G401 (cell line): ENCODE measurements around the gene DMBT1. TPM values are rescaled to one million over a fixed set of nuclear protein-coding genes. Genes with fewer than 3 reads are reported as not detected.
"Not testable (repeated sequence)": the region's sequence is repeated elsewhere in the genome, so short reads cannot be mapped to it uniquely, and the experiment has no call there.

Experiments
- DNase-seq: peaks from one replicate; pipeline ENCODE4 v3.0.0-alpha.2; 2015; ENCODE audit warnings: low spot score
- in situ Hi-C: cut with HindIII; loops from 2 replicates; pipeline ENCODE4 v1.10.0; 2016; ENCODE audit warnings: low sequenced_read_pairs, mixed read lengths
- total RNA-seq: library from RNA; depleted of rRNA; stranded (reverse); fragments of >200 nt; shearing (Covaris generic); gene quantifications from 2 replicates; pipeline ENCODE4 v1.2.3, GENCODE V29; 2014

The DMBT1 gene
- total RNA-seq, 1 experiment from 2014 or later = not detected

DNA sequence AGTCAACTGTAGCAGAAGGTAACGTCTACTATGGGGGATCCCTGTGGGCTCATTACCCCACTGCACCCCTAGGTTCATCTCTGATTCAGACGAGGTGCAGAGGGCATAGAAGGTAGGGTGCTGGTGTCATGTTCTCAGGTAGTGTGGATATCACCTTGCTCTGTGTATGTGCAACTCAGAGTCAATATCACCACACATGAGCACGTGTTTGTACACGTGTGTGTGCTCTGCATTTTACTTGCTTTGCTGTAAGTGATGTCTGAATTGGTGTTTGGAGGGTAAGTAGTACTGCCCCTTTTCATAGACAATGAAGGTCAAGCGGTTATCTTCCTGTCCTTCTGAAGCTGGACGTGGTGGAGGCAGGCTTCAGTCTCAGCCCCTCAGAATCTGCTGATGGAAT is 10.4 kb downstream of the DMBT1 start:
- in situ Hi-C loops = no loop called here
- no peak for DNase-seq

GRCh38 chr10:122571892-122572291 is 11.3 kb downstream of the DMBT1 start:
- no peak for DNase-seq
- in situ Hi-C loops = no loop called here

DNA sequence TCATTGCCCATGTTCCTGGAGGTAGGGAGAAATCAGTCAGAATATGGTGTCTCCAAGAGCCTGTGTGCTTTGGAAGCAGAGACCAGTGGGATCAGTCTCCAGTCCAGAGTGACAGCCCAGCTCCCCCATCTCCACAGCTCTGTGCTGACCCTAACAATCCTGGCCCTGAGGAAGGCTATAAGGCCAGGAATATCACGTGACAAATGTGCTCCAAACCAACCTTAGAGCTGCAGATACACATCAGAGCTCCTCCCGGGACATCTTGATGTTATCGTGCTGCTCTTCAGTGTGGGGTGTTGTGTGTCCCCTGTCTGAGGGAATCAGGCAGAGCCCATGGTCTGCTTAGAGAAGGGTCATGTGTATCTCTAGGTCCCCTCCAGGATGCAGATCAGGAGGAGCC is 15.2 kb downstream of the DMBT1 start:
- no peak for DNase-seq
- in situ Hi-C loops = no loop called here

GRCh38 chr10:122576291-122576690 is 15.7 kb downstream of the DMBT1 start:
- in situ Hi-C loops = no loop called here
- DNase-seq = no peak

- no peak for DNase-seq
- in situ Hi-C loops = no loop called here
These were observed 16.8 kb downstream of the DMBT1 start for GRCh38 chr10:122577311-122577885.

GRCh38 chr10:122586070-122586469 is 25.5 kb downstream of the DMBT1 start:
- DNase-seq, in situ Hi-C loops: not testable (repeated sequence)

GRCh38 chr10:122587098-122587760 is 26.7 kb downstream of the DMBT1 start:
- no peak for DNase-seq
- in situ Hi-C loops = no loop called here

DNA sequence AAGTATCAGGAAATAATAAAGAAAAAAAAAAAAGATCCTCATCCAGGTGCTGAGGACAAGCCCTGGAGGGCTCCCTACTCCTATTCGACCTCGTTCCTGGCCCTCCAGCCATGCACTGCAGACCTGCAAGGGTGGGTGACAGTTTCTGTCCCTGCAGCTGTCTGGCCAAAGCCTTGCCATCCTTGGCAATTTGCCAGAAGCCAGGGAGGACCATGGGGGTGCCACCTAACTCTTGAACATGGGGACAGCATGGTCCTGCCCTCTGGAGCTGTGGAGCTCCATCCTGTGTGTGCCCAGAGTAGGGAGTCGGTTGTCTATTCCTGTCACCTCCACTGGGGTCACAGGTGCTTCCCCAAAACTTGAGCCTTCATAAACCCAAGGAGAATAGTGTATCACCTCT is 27.8 kb downstream of the DMBT1 start:
- no peak for DNase-seq
- in situ Hi-C loops = no loop called here

- no peak for DNase-seq
- in situ Hi-C loops = no loop called here
These were observed 29.6 kb downstream of the DMBT1 start for GRCh38 chr10:122590153-122590552.

DNA sequence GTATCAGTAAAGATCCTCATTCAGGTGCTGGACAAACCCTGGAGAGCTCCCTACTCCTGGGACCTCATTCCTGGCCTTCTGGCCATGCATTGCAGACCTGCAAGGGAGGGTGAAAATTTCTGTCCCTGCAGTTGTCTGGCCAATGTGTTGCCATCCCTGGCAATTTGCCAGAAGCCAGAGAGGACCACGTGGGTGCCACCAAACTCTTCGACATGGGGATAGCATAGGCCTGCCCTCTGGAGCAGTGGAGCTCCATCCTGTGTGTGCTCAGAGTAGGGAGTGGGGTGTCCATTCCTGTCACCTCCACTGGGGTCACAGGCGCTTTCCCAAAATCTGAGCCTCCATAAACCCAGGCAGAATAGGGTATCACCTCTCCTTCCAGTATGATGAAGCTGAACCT is 31.2 kb downstream of the DMBT1 start:
- in situ Hi-C loops = no loop called here
- no peak for DNase-seq

GRCh38 chr10:122592161-122592560 is 31.6 kb downstream of the DMBT1 start:
- DNase-seq = no peak
- in situ Hi-C loops = no loop called here

DNA sequence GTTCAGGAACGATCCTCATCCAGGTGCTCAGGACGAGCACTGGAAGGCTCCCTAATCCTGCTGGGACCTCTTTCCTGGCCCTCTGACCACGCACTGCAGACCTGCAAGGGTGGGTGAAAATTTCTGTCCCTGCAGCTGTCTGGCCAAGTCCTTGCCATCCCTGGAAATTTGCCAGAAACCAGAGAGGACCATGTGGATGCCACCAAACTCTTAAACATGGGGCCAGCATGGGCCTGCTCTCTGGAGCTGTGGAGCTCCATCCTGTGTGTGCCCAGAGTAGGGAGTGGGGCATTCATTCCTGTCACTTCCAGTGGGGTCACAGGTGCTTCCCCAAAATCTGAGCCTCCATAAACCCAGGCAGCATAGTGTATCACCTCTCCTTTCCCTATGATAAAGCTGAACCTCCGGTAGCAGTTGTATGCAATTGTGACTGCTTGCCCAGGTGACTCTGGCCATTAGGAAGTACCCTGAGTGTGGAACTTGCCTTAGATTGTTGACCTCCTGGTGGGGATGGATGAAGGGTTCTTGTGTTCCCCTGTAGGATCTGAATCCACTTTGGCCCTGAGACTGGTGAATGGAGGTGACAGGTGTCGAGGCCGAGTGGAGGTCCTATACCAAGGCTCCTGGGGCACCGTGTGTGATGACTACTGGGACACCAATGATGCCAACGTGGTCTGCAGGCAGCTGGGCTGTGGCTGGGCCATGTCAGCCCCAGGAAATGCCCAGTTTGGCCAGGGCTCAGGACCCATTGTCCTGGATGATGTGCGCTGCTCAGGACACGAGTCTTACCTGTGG is 57.1 kb downstream of the DMBT1 start:
- in situ Hi-C loops = no loop called here
- DNase-seq = no peak

DNA sequence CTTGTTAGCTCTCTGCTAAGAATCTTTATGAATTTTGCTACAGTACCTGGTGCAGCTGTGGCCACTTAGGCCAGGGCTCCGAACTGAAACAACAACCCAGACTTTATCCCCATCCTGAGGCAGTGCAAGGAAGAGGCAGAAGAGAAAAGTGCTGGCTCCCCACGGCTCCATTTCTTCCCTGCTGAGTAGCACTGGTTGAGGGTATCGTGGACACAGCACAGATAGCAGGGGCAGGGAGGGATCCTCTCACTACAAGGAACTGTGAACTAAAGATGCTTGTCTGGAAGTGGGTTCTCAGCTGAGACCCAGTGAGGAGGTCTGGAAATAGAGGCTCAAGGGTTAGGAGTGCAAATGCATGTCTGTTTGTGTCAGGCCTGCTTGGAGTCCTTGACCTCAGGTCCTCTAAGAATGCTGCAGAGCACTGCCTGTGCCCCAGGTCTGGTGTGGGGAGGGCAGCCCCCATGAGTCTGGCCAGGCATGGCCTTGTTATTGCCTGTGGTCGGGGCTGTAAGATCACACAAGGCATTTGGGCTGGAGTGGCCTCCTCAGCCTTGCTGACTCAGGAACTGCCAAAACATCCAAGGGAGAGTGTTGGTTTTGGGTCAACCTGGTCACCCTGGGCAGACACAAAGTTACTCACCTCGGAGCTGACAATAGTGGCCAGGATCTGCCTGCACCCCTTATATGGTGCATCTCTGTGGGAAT is 58.1 kb downstream of the DMBT1 start:
- in situ Hi-C loops = no loop called here
- no peak for DNase-seq

DNA sequence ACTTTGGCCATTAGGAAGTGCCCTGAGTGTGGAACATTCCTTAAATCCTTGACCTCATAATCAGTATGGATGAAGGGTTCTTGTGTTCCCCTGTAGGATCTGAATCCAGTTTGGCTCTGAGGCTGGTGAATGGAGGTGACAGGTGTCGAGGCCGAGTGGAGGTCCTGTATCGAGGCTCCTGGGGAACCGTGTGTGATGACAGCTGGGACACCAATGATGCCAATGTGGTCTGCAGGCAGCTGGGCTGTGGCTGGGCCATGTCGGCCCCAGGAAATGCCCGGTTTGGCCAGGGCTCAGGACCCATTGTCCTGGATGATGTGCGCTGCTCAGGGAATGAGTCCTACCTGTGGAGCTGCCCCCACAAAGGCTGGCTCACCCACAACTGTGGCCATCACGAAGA is 60.4 kb downstream of the DMBT1 start:
- in situ Hi-C loops, DNase-seq: not testable (repeated sequence)

DNA sequence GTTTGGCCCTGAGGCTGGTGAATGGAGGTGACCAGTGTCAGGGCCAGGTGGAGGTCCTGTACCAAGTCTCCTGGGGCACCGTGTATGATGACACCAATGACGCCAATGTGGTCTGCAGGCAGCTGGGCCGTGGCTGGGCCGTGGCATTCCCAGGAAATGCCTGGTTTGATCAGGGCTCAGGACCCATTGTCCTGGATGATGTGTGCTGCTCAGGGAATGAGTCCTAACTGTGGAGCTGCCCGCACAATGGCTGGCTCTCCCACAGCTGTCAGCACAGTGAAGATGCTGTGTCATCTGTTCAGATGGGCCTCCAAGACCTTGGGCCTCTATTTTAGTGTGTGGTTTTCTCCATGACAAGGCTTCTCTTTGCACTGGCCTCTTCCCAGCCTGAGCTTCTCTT is 64.0 kb downstream of the DMBT1 start:
- no peak for DNase-seq
- in situ Hi-C loops = no loop called here

DNA sequence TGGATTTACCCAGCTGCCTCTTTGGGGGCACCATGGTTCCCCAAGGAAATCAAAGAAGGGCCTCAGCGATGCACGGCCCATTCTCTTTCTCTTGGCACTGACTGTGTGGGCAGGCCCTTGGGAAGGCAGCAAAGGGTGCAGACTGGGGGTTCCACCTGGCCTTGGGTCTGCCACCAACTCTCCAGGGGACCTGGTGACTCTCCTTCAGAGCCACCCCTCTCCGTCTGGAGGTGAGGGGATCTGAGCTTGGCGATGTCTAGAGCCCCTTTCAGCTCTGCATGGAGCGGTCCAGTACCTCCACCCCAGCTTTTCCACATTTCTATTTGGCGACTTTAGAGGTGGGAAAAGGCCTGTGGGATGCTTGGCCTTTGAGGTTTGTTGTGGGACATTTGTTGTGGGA is 70.0 kb downstream of the DMBT1 start:
- DNase-seq = no peak
- in situ Hi-C loops = no loop called here

GRCh38 chr10:122632031-122632430 is 71.5 kb downstream of the DMBT1 start:
- in situ Hi-C loops = no loop called here
- no peak for DNase-seq

DNA sequence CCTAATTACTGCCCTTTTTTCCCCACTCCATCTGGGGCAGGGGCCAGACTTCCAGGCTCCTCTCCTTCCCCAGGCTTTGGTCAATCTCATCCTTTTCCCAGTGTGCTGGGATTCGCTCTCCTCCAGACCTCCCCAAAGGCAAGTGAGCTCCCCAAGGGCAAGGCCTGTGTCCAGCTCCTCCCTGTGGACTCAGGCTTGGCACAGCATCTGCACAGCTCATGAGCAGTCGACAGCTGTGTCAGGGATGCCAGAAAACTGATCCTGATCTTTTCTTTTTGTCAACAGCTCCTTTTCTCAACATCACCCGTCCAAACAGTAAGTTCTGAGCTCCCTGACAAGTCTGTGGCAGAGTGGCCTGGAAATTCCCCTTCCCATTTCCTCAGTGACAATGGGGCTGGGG is 72.0 kb downstream of the DMBT1 start:
- in situ Hi-C loops = no loop called here
- DNase-seq = no peak

DNA sequence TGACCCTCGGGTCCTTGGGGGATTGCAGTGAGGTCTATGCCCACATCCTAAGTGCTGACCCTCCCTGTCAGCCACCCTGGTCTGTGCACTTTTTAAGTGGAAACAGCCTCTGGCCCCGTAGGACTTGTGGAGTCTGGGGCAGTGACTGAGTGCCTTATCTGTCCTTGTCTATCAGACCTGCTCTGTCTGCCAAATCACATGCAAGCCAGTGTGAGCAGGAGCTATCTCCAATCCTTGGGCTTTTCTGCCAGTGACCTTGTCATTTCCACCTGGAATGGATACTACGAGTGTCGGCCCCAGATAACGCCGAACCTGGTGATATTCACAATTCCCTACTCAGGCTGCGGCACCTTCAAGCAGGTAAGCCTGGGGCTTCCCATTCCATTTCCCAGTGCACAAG is 76.4 kb downstream of the DMBT1 start:
- no peak for DNase-seq
- in situ Hi-C loops = no loop called here

DNA sequence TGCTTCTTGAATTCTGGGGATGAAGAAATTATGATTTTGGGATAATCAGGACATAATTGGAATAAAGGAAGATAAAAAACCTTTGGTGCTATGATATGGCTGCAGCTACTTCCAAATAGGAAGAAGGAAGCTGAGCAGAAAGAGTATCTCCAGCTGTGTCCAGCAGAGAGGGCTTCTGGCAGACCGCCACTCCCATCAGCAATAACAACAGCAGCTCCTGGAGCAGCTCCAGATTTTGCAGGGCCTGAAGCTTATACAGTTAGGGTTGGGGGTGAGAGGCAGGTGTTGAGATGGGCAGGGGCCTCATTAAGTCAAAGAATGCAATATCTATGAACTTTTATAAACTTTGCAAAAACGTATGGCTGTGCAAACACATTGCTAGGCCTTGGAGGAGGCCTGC is 76.8 kb downstream of the DMBT1 start:
- no peak for DNase-seq
- in situ Hi-C loops = no loop called here
